ENCODE data around the gene TLNRD1. TPM values are rescaled to one million over a fixed set of nuclear protein-coding genes. Genes with fewer than 3 reads are reported as not detected.

TLNRD1 gene
- total RNA-seq, 1 experiment from 2014 or later: 22.5 TPM

DNA sequence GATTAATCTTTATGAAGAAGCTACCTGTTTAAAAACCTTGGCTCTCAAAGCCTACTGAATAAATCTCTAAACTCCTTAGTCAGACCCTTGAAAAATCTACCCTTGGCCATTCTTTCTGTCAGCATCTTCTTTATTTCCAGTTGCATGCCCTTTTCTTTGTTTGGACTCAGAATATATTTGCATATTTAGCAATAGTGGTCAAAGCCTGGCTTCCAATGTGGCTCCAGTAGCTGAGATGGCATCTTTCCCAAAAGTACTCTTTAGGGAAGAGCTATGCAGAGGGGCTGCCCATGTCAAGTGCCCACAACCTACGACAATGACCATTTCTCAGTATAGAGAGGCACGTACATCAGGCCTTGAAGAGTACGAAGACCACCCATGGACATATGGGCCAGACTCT lies 47.2 kb downstream of the TLNRD1 start:
- no peak for ATAC-seq
- Histone ChIP-seq H3K9me2 (ENCODE audit: insufficient read depth) (no peaks in the 10 kb centered on the region), H3K27me3 (ENCODE audit: insufficient read depth, low read length) (no peaks in the 10 kb centered on the region), H2AFZ (ENCODE audit: low read depth, low read length, poor library complexity, severe bottlenecking) (no peak overlapping the region), H4K20me1 (ENCODE audit: insufficient read depth) (no peaks in the 10 kb centered on the region), H3K36me3 (ENCODE audit: control insufficient read depth in 1 of 2, insufficient read depth in 2 of 2, low read length in 2 of 2) (no peaks in the 10 kb centered on the region), H3K9ac (ENCODE audit: low read length) (no peak overlapping the region), H3K4me1 (ENCODE audit: control insufficient read depth in 1 of 2, insufficient read depth in 2 of 2, low read length in 2 of 2) (no peaks in the 10 kb centered on the region), H3K9me3 (ENCODE audit: control insufficient read depth in 1 of 2, insufficient read depth in 1 of 2, low read depth in 1 of 2, low read length in 2 of 2) (no peaks in the 10 kb centered on the region), H3K4me3 (replicated peaks in 1 of 2; ENCODE audit: low read depth in 1 of 2, low read length in 2 of 2) (no peak overlapping the region), H3K4me2 (ENCODE audit: low read length) (no peak overlapping the region), H3K27ac (ENCODE audit: low read depth, low read length) (no peak overlapping the region), H3K79me2 (ENCODE audit: insufficient read depth, low read length) (no peaks in the 10 kb centered on the region)
- BruUV-seq (replicated peaks): no TSS peak
- TF ChIP-seq, protein P1, sequence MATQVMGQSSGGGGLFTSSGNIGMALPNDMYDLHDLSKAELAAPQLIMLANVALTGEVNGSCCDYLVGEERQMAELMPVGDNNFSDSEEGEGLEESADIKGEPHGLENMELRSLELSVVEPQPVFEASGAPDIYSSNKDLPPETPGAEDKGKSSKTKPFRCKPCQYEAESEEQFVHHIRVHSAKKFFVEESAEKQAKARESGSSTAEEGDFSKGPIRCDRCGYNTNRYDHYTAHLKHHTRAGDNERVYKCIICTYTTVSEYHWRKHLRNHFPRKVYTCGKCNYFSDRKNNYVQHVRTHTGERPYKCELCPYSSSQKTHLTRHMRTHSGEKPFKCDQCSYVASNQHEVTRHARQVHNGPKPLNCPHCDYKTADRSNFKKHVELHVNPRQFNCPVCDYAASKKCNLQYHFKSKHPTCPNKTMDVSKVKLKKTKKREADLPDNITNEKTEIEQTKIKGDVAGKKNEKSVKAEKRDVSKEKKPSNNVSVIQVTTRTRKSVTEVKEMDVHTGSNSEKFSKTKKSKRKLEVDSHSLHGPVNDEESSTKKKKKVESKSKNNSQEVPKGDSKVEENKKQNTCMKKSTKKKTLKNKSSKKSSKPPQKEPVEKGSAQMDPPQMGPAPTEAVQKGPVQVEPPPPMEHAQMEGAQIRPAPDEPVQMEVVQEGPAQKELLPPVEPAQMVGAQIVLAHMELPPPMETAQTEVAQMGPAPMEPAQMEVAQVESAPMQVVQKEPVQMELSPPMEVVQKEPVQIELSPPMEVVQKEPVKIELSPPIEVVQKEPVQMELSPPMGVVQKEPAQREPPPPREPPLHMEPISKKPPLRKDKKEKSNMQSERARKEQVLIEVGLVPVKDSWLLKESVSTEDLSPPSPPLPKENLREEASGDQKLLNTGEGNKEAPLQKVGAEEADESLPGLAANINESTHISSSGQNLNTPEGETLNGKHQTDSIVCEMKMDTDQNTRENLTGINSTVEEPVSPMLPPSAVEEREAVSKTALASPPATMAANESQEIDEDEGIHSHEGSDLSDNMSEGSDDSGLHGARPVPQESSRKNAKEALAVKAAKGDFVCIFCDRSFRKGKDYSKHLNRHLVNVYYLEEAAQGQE (IDR thresholded peaks at IDR 0.05; ENCODE audit: low read depth): no peak
- TF ChIP-seq FOSL1 (IDR thresholded peaks at IDR 0.05; ENCODE audit: low read depth) (no peak), EZH2 (IDR thresholded peaks at IDR 0.05) (no peak), SP1 (IDR thresholded peaks at IDR 0.05; ENCODE audit: low read depth) (no peak), SIN3A (IDR thresholded peaks at IDR 0.05; ENCODE audit: low read depth) (no peak), RAD21 (IDR thresholded peaks at IDR 0.05; ENCODE audit: low read depth) (no peak)
- no peak for DNase-seq (ENCODE audit: low read depth, low spot score)
- ChIA-PET CTCF (interaction anchor here (1.1 kb wide), 1 partner anchor 218 kb away, joined by 3 read pairs; no protein-coding TSS in a partner anchor), RAD21 (ENCODE audit: low non-redundant PET in 1 of 2, low total read pairs in 2 of 2, uncharacterized antibody in 2 of 2, unreplicated experiment in 2 of 2) (no interaction called here), POLR2A (no interaction called here)
- intact Hi-C loops (cut with micrococcal nuclease): no loop called here

DNA sequence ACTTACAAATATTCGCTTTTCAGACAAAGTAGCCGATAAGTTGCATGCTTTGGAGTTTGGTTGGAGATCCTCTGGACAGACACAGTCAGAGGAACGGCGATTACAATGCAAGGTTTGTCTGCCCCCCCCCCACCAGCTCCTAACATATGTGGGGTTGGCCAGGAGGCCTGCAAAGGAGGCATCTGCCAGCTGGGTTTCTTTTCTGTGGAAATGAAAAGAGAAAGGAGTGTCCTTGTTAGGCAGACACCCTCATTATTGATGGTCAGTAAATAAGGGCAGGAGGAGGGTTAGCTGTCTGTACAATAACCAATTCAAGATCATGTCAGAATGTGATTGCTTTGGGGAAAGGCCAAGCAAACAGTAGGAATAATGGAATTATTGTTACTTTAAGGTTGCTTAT lies 49.1 kb downstream of the TLNRD1 start:
- H3K4me2 ChIP-seq (ENCODE audit: low read length): no peak overlapping the region
- no peak overlapping the region for H3K27ac ChIP-seq (ENCODE audit: low read depth, low read length)
- H3K27me3 ChIP-seq (ENCODE audit: insufficient read depth, low read length): no peaks in the 10 kb centered on the region
- H2AFZ ChIP-seq (ENCODE audit: low read depth, low read length, poor library complexity, severe bottlenecking): no peak overlapping the region
- H3K9ac ChIP-seq (ENCODE audit: low read length): no peak overlapping the region
- no peaks in the 10 kb centered on the region for H3K9me3 ChIP-seq (ENCODE audit: control insufficient read depth in 1 of 2, insufficient read depth in 1 of 2, low read depth in 1 of 2, low read length in 2 of 2)
- H4K20me1 ChIP-seq (ENCODE audit: insufficient read depth): no peaks in the 10 kb centered on the region
- H3K9me2 ChIP-seq (ENCODE audit: insufficient read depth): no peaks in the 10 kb centered on the region
- no peak overlapping the region for H3K4me3 ChIP-seq (replicated peaks in 1 of 2; ENCODE audit: low read depth in 1 of 2, low read length in 2 of 2)
- H3K36me3 ChIP-seq (ENCODE audit: control insufficient read depth in 1 of 2, insufficient read depth in 2 of 2, low read length in 2 of 2): no peaks in the 10 kb centered on the region
- ChIA-PET RAD21 (ENCODE audit: low non-redundant PET in 1 of 2, low total read pairs in 2 of 2, uncharacterized antibody in 2 of 2, unreplicated experiment in 2 of 2) (no interaction called here), POLR2A (no interaction called here), CTCF (no interaction called here)
- ATAC-seq: no peak
- no TSS peak for BruUV-seq (replicated peaks)
- TF ChIP-seq SRF (IDR thresholded peaks at IDR 0.05; ENCODE audit: low read depth) (no peak), EZH2phosphoT487 (IDR thresholded peaks at IDR 0.05; ENCODE audit: borderline replicate concordance) (no peak), ELF1 (IDR thresholded peaks at IDR 0.05; ENCODE audit: borderline replicate concordance, low read depth) (no peak), JUND (IDR thresholded peaks at IDR 0.05) (no peak)
- TF ChIP-seq, protein P2, sequence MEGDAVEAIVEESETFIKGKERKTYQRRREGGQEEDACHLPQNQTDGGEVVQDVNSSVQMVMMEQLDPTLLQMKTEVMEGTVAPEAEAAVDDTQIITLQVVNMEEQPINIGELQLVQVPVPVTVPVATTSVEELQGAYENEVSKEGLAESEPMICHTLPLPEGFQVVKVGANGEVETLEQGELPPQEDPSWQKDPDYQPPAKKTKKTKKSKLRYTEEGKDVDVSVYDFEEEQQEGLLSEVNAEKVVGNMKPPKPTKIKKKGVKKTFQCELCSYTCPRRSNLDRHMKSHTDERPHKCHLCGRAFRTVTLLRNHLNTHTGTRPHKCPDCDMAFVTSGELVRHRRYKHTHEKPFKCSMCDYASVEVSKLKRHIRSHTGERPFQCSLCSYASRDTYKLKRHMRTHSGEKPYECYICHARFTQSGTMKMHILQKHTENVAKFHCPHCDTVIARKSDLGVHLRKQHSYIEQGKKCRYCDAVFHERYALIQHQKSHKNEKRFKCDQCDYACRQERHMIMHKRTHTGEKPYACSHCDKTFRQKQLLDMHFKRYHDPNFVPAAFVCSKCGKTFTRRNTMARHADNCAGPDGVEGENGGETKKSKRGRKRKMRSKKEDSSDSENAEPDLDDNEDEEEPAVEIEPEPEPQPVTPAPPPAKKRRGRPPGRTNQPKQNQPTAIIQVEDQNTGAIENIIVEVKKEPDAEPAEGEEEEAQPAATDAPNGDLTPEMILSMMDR (IDR thresholded peaks at IDR 0.05 in 2 of 3, conservative IDR thresholded peaks at IDR 0.05 in 1 of 3; ENCODE audit: borderline replicate concordance in 1 of 3, insufficient read depth in 1 of 3, low read depth in 2 of 3, low read length in 2 of 3): no peak
- TF ChIP-seq, protein P3, sequence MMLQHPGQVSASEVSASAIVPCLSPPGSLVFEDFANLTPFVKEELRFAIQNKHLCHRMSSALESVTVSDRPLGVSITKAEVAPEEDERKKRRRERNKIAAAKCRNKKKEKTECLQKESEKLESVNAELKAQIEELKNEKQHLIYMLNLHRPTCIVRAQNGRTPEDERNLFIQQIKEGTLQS (IDR thresholded peaks at IDR 0.05): no peak
- intact Hi-C loops (cut with micrococcal nuclease): no loop called here
- H3K4me1 ChIP-seq (ENCODE audit: control insufficient read depth in 1 of 2, insufficient read depth in 2 of 2, low read length in 2 of 2): no peaks in the 10 kb centered on the region
- no peaks in the 10 kb centered on the region for H3K79me2 ChIP-seq (ENCODE audit: insufficient read depth, low read length)
- no peak for DNase-seq (ENCODE audit: low read depth, low spot score)

Data from HCT116 (cell line).